Adipose tissue (tissue), 3 donors: ENCODE measurements around the gene PVALB. TPM values are rescaled to one million over a fixed set of nuclear protein-coding genes. Genes with fewer than 3 reads are reported as not detected.

ENCODE experiments used
- H3K27ac ChIP-seq: one replicate; pipeline ENCODE4 v1.5.1; 2013; ENCODE audit warnings: low read depth, low read length
- whole genome bisulfite sequencing, 3 donors: extraction: QIAGEN DNeasy Blood & Tissue Kit; methylation state at CpG; one replicate each; pipeline ENCODE4 v1.1.7; 2013; 5-methylcytosine and 5-hydroxymethylcytosine counted together
- polyA plus RNA-seq, 3 donors: library from polyadenylated mRNA; stranded (reverse); fragments of 200-250 nt; gene quantifications; one replicate each; pipeline ENCODE4 v1.2.3, GENCODE V29; 2013
- donor health status: healthy with polysubstance abuse.
- donor health status: Bipolar disorder and iron deficiency.
- donor health status: healthy.

The PVALB gene, protein sequence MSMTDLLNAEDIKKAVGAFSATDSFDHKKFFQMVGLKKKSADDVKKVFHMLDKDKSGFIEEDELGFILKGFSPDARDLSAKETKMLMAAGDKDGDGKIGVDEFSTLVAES
- not detected for polyA plus RNA-seq

DNA sequence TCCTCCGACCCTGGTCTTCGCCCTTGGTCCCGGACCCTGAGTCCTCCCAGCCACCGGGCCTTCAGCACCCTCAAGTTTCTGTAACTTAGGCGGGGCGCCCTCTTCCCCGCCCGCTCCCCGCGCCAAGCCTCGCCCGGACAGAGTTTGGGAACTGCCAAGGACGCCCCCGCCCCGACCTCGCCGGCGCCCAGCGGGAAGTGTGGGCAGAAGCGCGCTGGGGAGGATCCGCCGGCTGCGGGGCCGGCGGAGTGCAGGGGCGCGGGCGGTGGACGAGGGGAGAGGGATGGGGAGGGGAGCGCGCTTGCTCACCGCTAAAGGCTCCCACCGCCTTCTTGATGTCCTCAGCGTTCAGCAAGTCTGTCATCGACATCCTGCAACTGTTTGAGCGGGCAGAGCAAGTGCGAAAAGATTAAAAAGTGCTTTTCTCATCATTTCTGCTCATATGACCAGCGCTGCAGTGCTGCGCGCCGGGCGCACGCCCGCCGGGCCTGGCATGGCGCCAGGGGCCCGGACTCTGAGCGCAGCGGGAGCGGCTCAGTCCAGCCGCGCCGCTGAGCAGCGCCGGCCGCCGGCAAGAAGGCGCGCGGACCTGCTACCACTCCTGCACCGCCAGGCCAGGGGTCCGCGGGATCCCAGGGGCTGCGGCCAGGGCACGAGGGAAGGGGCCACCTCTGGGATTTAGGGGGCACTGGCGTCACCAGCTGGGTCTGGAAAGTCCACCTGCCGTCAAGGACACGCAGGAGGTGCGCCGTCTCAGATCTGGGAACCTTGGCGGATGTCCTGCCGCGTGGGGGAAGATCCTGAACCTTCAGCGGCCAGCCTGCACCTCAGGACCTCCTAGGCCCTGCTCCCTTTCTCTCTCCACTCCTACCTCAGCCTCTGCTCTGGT lies at the start of gene PVALB:
Gene PVALB, minus strand, starts transcription at position 400 of the 889 bp plus-strand sequence. Its CDS starts 30 bp downstream, at position 370.
- 1 to 2% (median 1%) methylated on average over 67 to 75 of the region's 75 CpGs for WGBS, 3 donors
- H3K27ac ChIP-seq = no peak within 1 kb of the TSS

DNA sequence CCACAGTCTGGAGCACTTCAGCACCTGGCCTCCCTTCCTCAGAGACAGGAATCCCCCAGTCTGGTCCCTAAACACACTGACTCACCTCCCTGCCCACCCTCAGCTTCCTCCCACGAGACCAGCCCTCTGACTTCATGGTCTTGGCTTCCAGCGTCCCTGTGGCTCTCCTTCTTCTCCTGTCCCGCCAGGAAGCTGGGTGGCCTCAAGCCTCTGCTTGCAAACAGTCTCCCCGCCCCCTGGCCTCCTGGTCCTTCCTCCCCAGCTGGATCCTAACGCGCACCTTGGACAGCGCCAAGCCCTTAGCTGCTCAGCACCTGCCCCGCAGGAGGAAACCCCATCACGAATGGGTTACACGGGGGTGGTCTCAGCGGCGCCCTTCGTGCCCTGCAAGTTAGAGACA lies 48.5 kb upstream of the PVALB start:
- WGBS, 3 donors = 13 to 37% (median 34%) methylated on average over 13 of the region's 13 CpGs

DNA sequence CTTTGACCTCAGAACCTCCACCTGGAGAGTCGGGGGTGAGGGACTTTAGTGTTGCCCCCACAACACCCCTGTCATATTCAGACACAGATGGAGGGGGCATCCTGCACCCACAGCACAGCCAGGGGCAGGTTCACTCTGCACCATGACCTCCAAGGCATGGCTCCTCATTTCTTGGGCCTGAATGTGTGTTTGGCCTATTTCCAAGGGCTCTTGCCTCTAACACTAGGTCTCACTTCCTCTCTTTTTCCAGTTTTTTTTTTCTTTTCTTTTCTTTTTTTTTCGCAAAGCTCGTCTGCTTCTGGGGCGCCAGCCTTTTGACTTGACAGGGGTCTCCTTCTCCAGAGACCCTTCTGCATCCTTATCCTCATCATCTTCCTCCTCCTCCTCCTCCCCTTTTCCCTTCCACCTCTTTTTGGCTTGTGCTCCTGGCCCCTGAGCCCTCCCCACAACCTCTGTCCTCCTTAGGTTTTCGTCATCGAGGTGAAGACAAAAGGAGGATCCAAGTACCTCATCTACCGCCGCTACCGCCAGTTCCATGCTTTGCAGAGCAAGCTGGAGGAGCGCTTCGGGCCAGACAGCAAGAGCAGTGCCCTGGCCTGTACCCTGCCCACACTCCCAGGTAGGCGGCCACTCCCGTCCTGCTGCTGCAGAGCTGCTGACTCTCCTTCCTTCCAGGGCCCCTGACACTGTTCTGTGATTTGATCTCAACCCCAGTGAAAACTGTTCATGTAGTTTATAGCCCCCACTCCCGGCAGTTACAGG lies 47.8 kb upstream of the PVALB start:
- 65 to 76% (median 70%) methylated on average over 14 of the region's 14 CpGs for WGBS, 3 donors

More for the DNA sequence above, 48.5 kb upstream of the PVALB start:
- no peak overlapping the region for H3K27ac ChIP-seq

DNA sequence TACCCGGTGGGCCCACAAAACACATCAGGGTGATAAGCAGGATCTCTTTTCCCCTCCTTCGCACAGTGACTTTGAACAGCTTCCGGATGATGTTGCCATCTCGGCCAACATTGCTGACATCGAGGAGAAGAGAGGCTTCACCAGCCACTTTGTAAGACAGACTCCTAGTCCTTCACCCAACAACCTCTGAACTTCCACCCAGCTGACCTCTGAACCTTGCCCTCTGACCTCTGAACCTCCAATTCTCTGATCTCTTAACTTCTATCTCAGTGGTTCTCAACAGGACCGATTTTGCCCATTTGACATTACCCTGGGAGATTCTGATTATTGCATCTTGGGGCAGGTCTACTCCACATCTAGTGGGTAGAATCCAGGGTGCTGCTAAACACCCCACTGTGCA lies 47.1 kb upstream of the PVALB start:
- WGBS, 3 donors = 76 to 84% (median 81%) methylated on average over 6 of the region's 6 CpGs
- H3K27ac ChIP-seq = no peak overlapping the region

More for the DNA sequence above, 47.8 kb upstream of the PVALB start:
- no peak overlapping the region for H3K27ac ChIP-seq

DNA sequence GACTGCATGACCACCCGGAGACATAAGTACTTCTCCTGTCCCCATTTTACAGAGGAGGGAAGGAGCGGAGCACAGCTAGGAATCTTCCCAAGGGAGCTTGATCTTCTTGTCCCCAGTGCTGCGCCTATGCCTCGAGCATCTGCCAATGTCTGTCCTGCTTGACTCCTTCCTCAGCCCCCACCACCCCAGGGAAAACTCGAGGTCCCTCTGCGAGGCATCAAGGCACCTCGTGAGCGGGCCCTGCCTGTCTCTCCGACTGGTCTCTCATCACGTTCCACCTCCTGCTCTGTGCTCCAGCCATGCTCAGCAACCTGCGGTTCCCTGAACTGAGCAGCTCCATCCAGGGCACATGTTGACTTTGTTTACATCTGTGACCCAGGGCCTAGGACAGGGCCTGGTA lies 46.4 kb upstream of the PVALB start:
- 64 to 78% (median 73%) methylated on average over 11 of the region's 11 CpGs for WGBS, 3 donors
- H3K27ac ChIP-seq = no peak overlapping the region

DNA sequence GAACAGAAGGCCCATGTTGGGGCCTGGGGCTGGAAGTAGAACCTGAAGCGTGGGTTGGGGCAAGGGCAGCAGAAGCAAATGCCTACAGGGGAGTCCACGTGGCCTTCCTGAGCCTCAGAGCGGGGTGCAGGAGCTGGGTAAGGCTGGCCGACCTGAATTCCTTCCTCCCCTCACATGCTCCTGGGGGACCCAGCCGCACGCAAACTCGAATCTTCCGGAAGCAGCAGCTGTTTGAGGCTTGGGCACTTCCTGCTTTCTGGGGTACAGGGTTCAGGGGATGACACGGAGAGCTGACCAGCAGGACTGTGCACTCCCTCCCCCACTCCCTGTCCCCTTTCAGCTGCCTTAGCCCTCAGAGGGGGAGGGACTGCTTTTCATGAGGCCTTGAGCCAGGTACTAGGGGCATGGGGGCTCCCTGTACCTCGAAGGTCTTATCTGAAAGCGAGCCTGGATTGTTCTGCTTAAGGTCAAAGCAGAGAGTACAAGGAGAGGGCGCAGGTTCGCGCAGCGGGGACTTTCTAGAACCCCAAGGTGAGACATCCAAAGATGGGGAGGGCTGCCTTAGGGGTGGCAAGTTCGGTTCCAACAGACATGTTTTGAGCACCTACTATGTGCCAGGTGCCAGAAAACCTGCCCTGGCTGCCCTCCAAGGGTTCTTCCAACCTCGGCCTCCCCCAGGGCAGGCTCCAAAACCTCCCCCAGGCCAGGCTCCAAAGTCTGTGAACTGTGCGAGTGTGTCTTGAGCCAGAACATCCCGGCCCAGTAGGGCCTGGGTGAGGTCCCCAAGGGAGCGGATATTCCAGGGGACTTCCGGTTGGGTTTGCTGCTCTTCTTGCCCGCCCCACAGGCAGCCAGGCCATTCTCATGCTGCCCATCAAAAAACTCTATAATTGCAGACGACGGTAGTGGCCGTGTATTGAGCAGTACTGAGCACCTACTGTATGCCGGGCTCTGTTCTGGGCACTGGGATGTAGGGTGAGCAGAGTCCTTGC lies 45.7 kb upstream of the PVALB start:
- 63 to 84% (median 65%) methylated on average over 26 of the region's 26 CpGs for WGBS, 3 donors
- no peak overlapping the region for H3K27ac ChIP-seq

DNA sequence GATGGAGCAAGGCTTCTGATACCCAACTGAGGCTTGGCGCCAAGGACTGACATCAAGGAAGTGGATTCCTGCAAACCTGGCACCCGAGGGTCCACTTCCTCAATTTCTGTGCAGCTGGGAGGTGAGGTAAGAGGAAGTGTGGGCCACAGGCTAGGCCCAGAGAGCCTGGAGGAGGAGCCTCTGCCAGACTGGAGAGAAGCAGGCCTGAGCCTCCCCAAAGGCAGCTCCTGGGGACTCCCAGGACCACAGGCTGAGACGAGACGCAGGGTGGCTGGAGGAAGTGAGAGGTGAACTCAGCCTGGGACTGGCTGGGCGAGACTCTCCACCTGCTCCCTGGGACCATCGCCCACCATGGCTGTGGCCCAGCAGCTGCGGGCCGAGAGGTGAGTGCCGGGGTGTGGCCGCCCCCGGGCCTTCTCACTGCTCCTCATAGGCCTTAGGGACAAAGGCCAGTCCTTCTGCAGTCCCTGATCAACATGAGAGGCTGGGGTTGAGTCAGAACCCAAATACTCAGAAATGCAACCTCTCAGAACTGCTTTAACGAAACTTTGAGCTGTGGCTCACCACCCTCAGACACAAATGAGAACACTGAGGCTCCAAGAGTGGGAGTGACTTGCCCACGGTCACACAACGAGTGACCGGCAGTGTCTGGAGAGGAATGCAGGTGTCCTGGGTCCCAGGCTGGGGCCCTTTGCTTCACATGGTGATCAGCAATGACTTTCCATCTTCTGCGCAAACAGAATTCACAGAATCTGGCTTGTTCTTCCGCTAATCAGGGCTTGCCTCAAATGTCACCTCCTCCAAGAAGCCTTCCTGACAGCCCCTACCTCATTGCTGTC lies 44.2 kb upstream of the PVALB start, which contains the start of gene NCF4:
Gene NCF4, plus strand, starts transcription at position 186 of the 839 bp plus-strand sequence. Its CDS starts 166 bp downstream, at position 352.
- 48 to 78% (median 51%) methylated on average over 17 of the region's 17 CpGs for WGBS, 3 donors
- no peak within 1 kb of the TSS for H3K27ac ChIP-seq

DNA sequence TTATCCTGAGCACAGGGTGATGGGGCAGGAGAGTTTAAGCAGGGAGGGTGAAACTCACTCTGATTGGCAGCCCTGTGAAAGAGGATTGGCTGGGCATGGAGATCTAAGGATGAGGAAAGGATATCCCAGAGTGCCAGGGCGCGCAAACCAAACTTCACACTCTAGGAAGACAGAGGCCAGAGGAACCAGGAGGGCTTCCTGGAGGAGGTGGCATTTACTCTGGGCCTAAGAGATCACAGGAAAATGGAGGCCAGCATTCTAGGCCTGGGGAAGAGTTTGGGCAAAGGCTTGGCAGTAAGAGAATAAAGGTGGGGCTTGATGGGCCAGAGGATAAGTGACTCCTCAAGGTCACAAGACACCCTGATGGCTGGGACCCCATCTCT lies 43.6 kb upstream of the PVALB start:
- H3K27ac ChIP-seq = no peak overlapping the region
- 82 to 92% (median 87%) methylated on average over 2 of the region's 2 CpGs for whole genome bisulfite sequencing, 3 donors

DNA sequence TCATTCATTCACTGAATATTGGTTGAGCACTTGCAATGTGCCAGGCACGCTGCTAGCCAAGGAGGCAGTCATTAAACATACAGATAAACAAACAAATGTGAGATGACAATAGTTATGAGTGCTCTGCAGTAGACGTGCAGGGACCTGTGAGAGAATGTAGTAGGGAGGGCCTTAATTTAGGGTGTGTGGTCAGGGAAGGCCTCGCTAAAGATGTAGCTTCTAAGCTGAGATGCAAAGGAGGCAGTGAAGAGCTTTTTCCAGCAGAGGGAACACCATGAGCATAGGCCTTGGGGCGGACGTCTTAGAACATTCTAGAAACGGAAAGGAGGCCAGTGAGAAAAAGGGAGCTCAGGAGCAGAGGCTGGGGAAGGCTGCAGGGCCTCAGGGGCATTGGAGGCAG lies 43.2 kb upstream of the PVALB start:
- WGBS, 3 donors = 62 to 83% (median 68%) methylated on average over 6 of the region's 6 CpGs
- no peak overlapping the region for H3K27ac ChIP-seq

DNA sequence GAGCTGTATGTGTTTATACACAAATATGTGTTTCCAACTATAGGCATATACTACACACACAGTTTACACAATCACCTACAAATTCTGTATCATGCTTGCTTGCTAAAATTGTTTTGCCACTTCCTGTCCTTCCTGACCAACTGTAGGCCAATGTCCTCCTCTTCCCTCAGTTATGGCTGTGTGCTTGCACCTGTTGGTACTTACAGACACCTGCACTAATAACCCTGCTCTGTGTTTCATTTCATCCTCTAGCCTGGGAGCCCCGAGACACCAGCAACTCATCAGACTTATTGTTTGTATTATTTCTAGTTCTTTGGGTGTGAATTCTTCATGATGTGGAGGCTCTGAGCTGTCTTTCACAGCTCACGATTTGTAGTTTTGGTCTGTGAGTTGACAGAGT lies 42.1 kb upstream of the PVALB start:
- H3K27ac ChIP-seq = no peak overlapping the region
- WGBS, 3 donors = 74 to 89% (median 76%) methylated on average over 2 of the region's 2 CpGs

DNA sequence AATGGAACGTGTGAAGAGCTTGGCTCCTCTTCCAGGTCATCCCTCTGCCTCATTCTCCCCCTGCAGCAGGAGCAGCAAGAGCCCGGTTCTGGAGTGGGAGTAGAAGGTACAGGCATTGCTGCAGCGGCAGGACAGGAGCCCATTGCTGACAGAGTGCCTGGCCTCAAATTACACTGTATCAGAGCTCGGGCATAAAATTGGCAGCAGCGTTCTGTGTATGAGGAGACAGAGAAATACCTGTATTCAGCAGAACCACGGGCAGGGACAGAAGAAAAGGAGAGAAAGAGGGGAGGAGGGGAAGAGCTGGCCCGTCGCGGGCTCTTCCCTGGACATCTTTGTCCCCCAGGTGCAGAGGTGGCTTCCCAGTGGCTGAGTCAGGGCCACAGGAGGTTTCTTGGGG lies 41.3 kb upstream of the PVALB start:
- H3K27ac ChIP-seq = no peak overlapping the region
- WGBS, 3 donors = 64 to 76% (median 73%) methylated on average over 9 of the region's 9 CpGs

DNA sequence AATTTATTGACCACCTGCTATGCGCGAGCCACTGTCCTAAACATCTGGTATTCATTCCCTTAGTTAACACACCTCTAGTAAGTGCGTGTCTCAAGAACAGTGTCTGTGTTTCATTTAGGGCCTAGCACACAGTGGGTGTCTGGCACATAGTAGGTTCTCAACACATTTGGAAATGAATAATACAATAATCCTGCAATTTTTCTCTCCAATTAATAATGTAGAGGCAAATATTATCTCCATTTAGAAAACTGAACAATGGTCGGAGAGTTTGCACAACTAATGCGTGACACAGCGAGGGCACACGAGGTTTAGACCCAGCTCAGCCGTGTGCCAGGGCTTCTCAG lies 39.9 kb upstream of the PVALB start:
- no peak overlapping the region for H3K27ac ChIP-seq
- 54 to 66% (median 65%) methylated on average over 8 of the region's 8 CpGs for WGBS, 3 donors

DNA sequence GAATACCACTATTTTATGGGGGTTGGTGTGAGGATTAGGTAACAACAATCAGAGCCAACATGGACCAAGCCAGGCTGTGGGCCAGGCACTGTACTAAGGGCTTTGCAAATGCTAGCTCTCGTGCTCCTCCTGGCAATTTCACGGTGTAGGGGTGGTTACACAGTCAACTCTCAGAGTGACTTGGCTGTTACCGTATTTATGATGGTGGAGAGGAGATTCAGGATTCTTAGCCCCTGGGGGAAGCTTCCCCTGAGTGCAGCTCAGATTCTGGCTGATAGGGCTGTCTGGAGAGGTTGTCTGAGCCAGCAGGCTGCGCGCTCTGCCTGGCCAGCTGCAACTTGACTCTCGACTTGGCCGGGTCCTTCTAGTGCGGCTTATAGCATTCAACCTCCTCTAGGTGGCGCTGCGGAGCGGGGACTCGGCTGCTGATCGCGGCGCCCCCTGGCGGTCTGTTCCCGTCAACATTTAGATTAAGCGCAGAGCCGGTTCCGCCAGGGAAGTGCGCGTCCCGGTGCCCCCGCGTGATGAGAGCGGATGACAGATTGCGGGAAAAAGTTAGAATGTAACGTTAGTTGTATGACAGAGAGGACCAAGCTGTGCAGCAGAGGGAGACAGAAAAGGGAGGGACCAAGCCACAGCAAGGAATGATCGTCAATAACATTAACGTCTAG lies 39.4 kb upstream of the PVALB start:
- no peak overlapping the region for H3K27ac ChIP-seq
- WGBS, 3 donors = 4 to 5% (median 5%) methylated on average over 30 of the region's 30 CpGs

DNA sequence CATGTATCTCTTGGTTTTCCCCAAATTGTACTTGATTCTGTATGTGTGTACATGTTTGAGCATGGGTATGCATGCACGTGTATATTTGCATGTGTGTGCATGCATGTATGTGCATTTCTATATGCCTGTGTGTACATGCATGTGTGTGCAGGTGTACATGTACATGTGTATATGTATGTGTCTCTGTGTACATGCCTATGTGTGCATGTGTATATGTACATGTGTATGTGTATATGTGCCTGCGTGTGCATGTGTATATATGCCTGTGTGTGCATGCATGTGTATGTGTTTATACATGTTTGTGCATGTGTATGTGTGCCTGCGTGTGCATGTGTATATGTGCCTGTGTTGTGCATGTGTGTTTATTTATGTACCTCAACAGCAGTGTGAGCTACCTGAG lies 38.6 kb upstream of the PVALB start:
- 89 to 91% (median 91%) methylated on average over 3 of the region's 3 CpGs for WGBS, 3 donors
- H3K27ac ChIP-seq = no peak overlapping the region

DNA sequence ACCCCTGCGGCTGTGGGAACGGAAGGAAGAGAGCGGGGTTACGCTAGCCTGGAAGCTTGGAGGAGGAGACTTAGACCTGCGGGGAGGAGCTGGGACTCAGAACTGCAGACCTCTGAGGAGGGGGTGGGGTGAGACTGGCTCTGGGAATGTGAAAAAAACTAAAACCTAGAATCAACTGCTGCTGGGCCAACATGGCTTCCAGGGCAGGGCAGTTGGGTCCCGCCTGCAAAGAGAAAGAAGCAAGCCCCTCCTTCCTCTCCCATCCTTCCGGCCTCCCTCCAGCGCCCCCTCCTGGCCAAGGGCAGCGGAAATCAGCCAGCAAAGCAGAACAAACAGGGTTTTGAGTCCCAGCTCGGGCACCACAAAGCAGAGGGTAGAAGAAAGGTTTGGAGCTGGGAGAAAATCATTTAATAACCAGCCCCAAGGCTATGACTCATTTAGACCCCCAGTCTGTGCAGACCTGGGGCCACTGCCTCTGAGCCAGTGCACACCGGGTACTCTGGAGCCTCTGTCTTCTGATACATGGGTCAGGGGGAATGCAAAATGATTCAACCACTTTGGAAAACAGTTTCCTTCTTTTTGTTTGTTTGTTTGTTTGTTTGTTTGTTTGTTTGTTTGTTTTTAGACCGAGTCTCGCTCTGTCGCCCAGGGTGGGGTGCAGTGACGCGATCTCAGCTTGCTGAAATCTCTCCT lies 36.7 kb upstream of the PVALB start:
- 41 to 57% (median 49%) methylated on average over 16 of the region's 16 CpGs for WGBS, 3 donors
- H3K27ac ChIP-seq = no peak overlapping the region
